WERI-Rb-1 (cell line): ENCODE data around the gene PDZRN4.

Experiments
- DNase-seq: peaks from one replicate; pipeline ENCODE4 v3.0.0-alpha.2; 2020
- H3K27ac ChIP-seq: fragments of 250-450 bp; sonication (Bioruptor Pico); 2 replicates; pipeline ENCODE4 v1.5.1; 2020; ENCODE audit warnings: mild to moderate bottlenecking, moderate library complexity
- H3K27me3 ChIP-seq: fragments of 250-450 bp; sonication (Bioruptor Pico); 2 replicates; pipeline ENCODE4 v1.5.1; 2021; ENCODE audit warnings: mild to moderate bottlenecking, low read depth, moderate library complexity; ENCODE audit not compliant: insufficient read depth, severe bottlenecking
- H3K36me3 ChIP-seq: fragments of 250-450 bp; sonication (Bioruptor Pico); 2 replicates; pipeline ENCODE4 v1.5.1; 2020; ENCODE audit warnings: mild to moderate bottlenecking, moderate library complexity
- H3K4me3 ChIP-seq: 2 replicates; pipeline ENCODE4 v1.5.1; 2011; ENCODE audit warnings: low read depth, mild to moderate bottlenecking, control low read depth, low read length
- H3K9me3 ChIP-seq: fragments of 250-450 bp; sonication (Bioruptor Pico); 2 replicates; pipeline ENCODE4 v1.5.1; 2021; ENCODE audit warnings: mild to moderate bottlenecking, moderate library complexity; ENCODE audit not compliant: severe bottlenecking
- CTCF ChIP-seq: IDR thresholded peaks from 2 replicates; pipeline ENCODE4 v1.5.1; 2011; ENCODE audit warnings: low read depth, mild to moderate bottlenecking, control low read depth, inconsistent platforms, low read length

Gene PDZRN4

GRCh38 chr12:41510470-41510869, 322.4 kb downstream of the PDZRN4 start:
- TF ChIP-seq CTCF: no peak
- DNase-seq: no peak
- H3K9me3 ChIP-seq: no peaks in the 10 kb centered on the region
- H3K27me3 ChIP-seq: no peaks in the 10 kb centered on the region
- no peaks in the 10 kb centered on the region for H3K36me3 ChIP-seq
- no peak overlapping the region for H3K4me3 ChIP-seq
- no peak overlapping the region for H3K27ac ChIP-seq

- no peaks in the 10 kb centered on the region for H3K36me3 ChIP-seq
- no peaks in the 10 kb centered on the region for H3K9me3 ChIP-seq
- H3K4me3 ChIP-seq: no peak overlapping the region
- no peak overlapping the region for H3K27ac ChIP-seq
- TF ChIP-seq CTCF: no peak
- H3K27me3 ChIP-seq: no peaks in the 10 kb centered on the region
- DNase-seq: no peak
Measured at GRCh38 chr12:41511247-41511646, 323.1 kb downstream of the PDZRN4 start.

- H3K27ac ChIP-seq: no peak overlapping the region
- no peak overlapping the region for H3K4me3 ChIP-seq
- H3K36me3 ChIP-seq: no peaks in the 10 kb centered on the region
- TF ChIP-seq CTCF: no peak
- H3K9me3 ChIP-seq: no peaks in the 10 kb centered on the region
- DNase-seq: no peak
- H3K27me3 ChIP-seq: no peaks in the 10 kb centered on the region
Measured at GRCh38 chr12:41512497-41512896, 324.4 kb downstream of the PDZRN4 start.

GRCh38 chr12:41514021-41514777, 326.1 kb downstream of the PDZRN4 start:
- no peak for TF ChIP-seq CTCF
- Histone ChIP-seq H3K36me3 (no peaks in the 10 kb centered on the region), H3K9me3 (no peaks in the 10 kb centered on the region), H3K4me3 (no peak overlapping the region), H3K27me3 (no peaks in the 10 kb centered on the region), H3K27ac (no peak overlapping the region)
- no peak for DNase-seq

- Histone ChIP-seq H3K36me3 (no peaks in the 10 kb centered on the region), H3K4me3 (no peak overlapping the region), H3K27me3 (no peaks in the 10 kb centered on the region), H3K9me3 (no peaks in the 10 kb centered on the region), H3K27ac (no peak overlapping the region)
- DNase-seq: peak; percentile 41
- TF ChIP-seq CTCF: peak; percentile 53
Measured at GRCh38 chr12:41514907-41515306, 326.8 kb downstream of the PDZRN4 start.

GRCh38 chr12:41515953-41516352, 327.8 kb downstream of the PDZRN4 start:
- Histone ChIP-seq H3K36me3 (no peaks in the 10 kb centered on the region), H3K4me3 (no peak overlapping the region), H3K27me3 (no peaks in the 10 kb centered on the region), H3K27ac (no peak overlapping the region), H3K9me3 (no peaks in the 10 kb centered on the region)
- no peak for TF ChIP-seq CTCF
- DNase-seq: no peak
